ENCODE measurements around the gene NLRP6.

Gene NLRP6

GRCh38 chr11:271319-271715, 6.9 kb upstream of the NLRP6 start:
- DNase-seq (ENCODE audit: extremely low spot score): no peak
- POLR2A ChIA-PET: no interaction called here
- no peak for TF ChIP-seq PKNOX1 (IDR thresholded peaks at IDR 0.05)
- no peak for TF ChIP-seq ELF4 (IDR thresholded peaks at IDR 0.05)
- no peak for TF ChIP-seq CTBP1 (IDR thresholded peaks at IDR 0.05; ENCODE audit: borderline replicate concordance)
- no peak for TF ChIP-seq TARDBP (IDR thresholded peaks at IDR 0.05)
- no peak for TF ChIP-seq FOXK2 (IDR thresholded peaks at IDR 0.05)
- no peak for TF ChIP-seq FOXM1 (IDR thresholded peaks at IDR 0.05; ENCODE audit: borderline replicate concordance)
- CTCF ChIA-PET: interaction anchor here (1.5 kb wide), 1 partner anchor 21 kb away, joined by 4 read pairs; no protein-coding TSS in a partner anchor

- no peak for DNase-seq (ENCODE audit: extremely low spot score)
- TF ChIP-seq FOXA1 (IDR thresholded peaks at IDR 0.05) (no peak), LEF1 (IDR thresholded peaks at IDR 0.05; ENCODE audit: borderline replicate concordance) (no peak), BHLHE40 (IDR thresholded peaks at IDR 0.05; ENCODE audit: borderline replicate concordance) (no peak), FOXK2 (IDR thresholded peaks at IDR 0.05) (no peak), L3MBTL2 (conservative IDR thresholded peaks at IDR 0.05) (no peak), FOXM1 (IDR thresholded peaks at IDR 0.05; ENCODE audit: borderline replicate concordance) (no peak), PKNOX1 (IDR thresholded peaks at IDR 0.05) (no peak), HDGF (IDR thresholded peaks at IDR 0.05; ENCODE audit: borderline replicate concordance) (no peak), SP1 (IDR thresholded peaks at IDR 0.05) (no peak), ELF4 (IDR thresholded peaks at IDR 0.05) (no peak), NFRKB (IDR thresholded peaks at IDR 0.05) (no peak), ZNF384 (IDR thresholded peaks at IDR 0.05) (no peak), CTBP1 (IDR thresholded peaks at IDR 0.05; ENCODE audit: borderline replicate concordance) (no peak), ARNT (IDR thresholded peaks at IDR 0.05) (no peak), SUZ12 (IDR thresholded peaks at IDR 0.05) (no peak)
- POLR2A ChIA-PET: no interaction called here
- CTCF ChIA-PET: interaction anchor here (1.5 kb wide), 1 partner anchor 22 kb away, joined by 4 read pairs; no protein-coding TSS in a partner anchor
Measured at GRCh38 chr11:272195-272930, 5.8 kb upstream of the NLRP6 start.

GRCh38 chr11:272931-273198, 5.3 kb upstream of the NLRP6 start:
- TF ChIP-seq ZNF384 (IDR thresholded peaks at IDR 0.05) (no peak), FOXK2 (IDR thresholded peaks at IDR 0.05) (no peak), HDGF (IDR thresholded peaks at IDR 0.05; ENCODE audit: borderline replicate concordance) (no peak), L3MBTL2 (conservative IDR thresholded peaks at IDR 0.05) (no peak), TARDBP (IDR thresholded peaks at IDR 0.05) (no peak), LEF1 (IDR thresholded peaks at IDR 0.05; ENCODE audit: borderline replicate concordance) (no peak)
- ChIA-PET CTCF (interaction anchor here (1.5 kb wide), 1 partner anchor 22 kb away, joined by 4 read pairs; no protein-coding TSS in a partner anchor), POLR2A (no interaction called here)
- DNase-seq (ENCODE audit: extremely low spot score): no peak

- no peak for DNase-seq (ENCODE audit: extremely low spot score)
- CTCF ChIA-PET: no interaction called here
- POLR2A ChIA-PET: no interaction called here
- TF ChIP-seq CTBP1 (IDR thresholded peaks at IDR 0.05; ENCODE audit: borderline replicate concordance): no peak
- TF ChIP-seq ARNT (IDR thresholded peaks at IDR 0.05): no peak
Measured at GRCh38 chr11:276219-276618, 2.0 kb upstream of the NLRP6 start.

- POLR2A ChIA-PET: no interaction called here
- no peak for TF ChIP-seq L3MBTL2 (conservative IDR thresholded peaks at IDR 0.05)
- DNase-seq (ENCODE audit: extremely low spot score): no peak
- CTCF ChIA-PET: no interaction called here
Measured at GRCh38 chr11:279040-279965, 1.1 kb downstream of the NLRP6 start.

GRCh38 chr11:279966-280705, 1.9 kb downstream of the NLRP6 start:
- TF ChIP-seq PKNOX1 (IDR thresholded peaks at IDR 0.05): no peak
- TF ChIP-seq TARDBP (IDR thresholded peaks at IDR 0.05): no peak
- TF ChIP-seq ELF4 (IDR thresholded peaks at IDR 0.05): no peak
- no peak for TF ChIP-seq ARNT (IDR thresholded peaks at IDR 0.05)
- no peak for TF ChIP-seq FOXK2 (IDR thresholded peaks at IDR 0.05)
- TF ChIP-seq FOXM1 (IDR thresholded peaks at IDR 0.05; ENCODE audit: borderline replicate concordance): no peak
- TF ChIP-seq NFRKB (IDR thresholded peaks at IDR 0.05): no peak
- no peak for TF ChIP-seq HDGF (IDR thresholded peaks at IDR 0.05; ENCODE audit: borderline replicate concordance)
- TF ChIP-seq SUZ12 (IDR thresholded peaks at IDR 0.05): no peak
- no peak for TF ChIP-seq L3MBTL2 (conservative IDR thresholded peaks at IDR 0.05)
- no peak for TF ChIP-seq FOXA1 (IDR thresholded peaks at IDR 0.05)
- no peak for TF ChIP-seq BHLHE40 (IDR thresholded peaks at IDR 0.05; ENCODE audit: borderline replicate concordance)
- ChIA-PET CTCF (no interaction called here), POLR2A (no interaction called here)
- no peak for DNase-seq (ENCODE audit: extremely low spot score)

Measured in HEK293T (cell line).